Hindlimb muscle (tissue), 1 donor: ENCODE results near the gene ST3GAL4. TPM values are rescaled to one million over a fixed set of nuclear protein-coding genes. Genes with fewer than 3 reads are reported as not detected.
"Not testable (repeated sequence)": the region's sequence is repeated elsewhere in the genome, so short reads cannot be mapped to it uniquely, and the experiment has no call there.

ENCODE experiments used
- DNase-seq: peaks from one replicate; pipeline ENCODE4 v3.0.0-alpha.2; 2013
- polyA plus RNA-seq: library from polyadenylated mRNA; unstranded; fragments of 120-200 nt; gene quantifications from one replicate; pipeline ENCODE4 v1.2.1, GENCODE V29; 2013; ENCODE audit not compliant: insufficient read length

The ST3GAL4 gene
- polyA plus RNA-seq, 1 donor, result 30.7 TPM

GRCh38 chr11:126346586-126346940, 8.9 kb upstream of the ST3GAL4 start:
- no peak for DNase-seq

GRCh38 chr11:126346946-126347345, 8.5 kb upstream of the ST3GAL4 start:
- not testable (repeated sequence) for DNase-seq

GRCh38 chr11:126347751-126348668, 7.5 kb upstream of the ST3GAL4 start:
- DNase-seq, result no peak

GRCh38 chr11:126348806-126349582, 6.5 kb upstream of the ST3GAL4 start:
- DNase-seq, result no peak

- no peak for DNase-seq
Observed at GRCh38 chr11:126350836-126351235, 4.7 kb upstream of the ST3GAL4 start.

GRCh38 chr11:126352163-126352562, 3.3 kb upstream of the ST3GAL4 start:
- no peak for DNase-seq

- no peak for DNase-seq
Observed at GRCh38 chr11:126352934-126353801, 2.3 kb upstream of the ST3GAL4 start.

GRCh38 chr11:126354631-126355323, 709 bp upstream of the ST3GAL4 start:
- DNase-seq, result no peak

- no peak for DNase-seq
Observed at GRCh38 chr11:126355926-126356897, 726 bp downstream of the ST3GAL4 start.

GRCh38 chr11:126357055-126357962, 1.8 kb downstream of the ST3GAL4 start:
- DNase-seq, result no peak

GRCh38 chr11:126357969-126358762, 2.7 kb downstream of the ST3GAL4 start:
- DNase-seq, result no peak

- no peak for DNase-seq
Observed at GRCh38 chr11:126358763-126359160, 3.3 kb downstream of the ST3GAL4 start.

- peak; percentile 72 for DNase-seq
Observed at GRCh38 chr11:126359431-126360048, 4.1 kb downstream of the ST3GAL4 start.

GRCh38 chr11:126360049-126360446, 4.6 kb downstream of the ST3GAL4 start:
- no peak for DNase-seq

GRCh38 chr11:126361400-126361799, 5.9 kb downstream of the ST3GAL4 start:
- no peak for DNase-seq

GRCh38 chr11:126362879-126363655, 7.6 kb downstream of the ST3GAL4 start:
- DNase-seq, result no peak

GRCh38 chr11:126363706-126364248, 8.3 kb downstream of the ST3GAL4 start:
- DNase-seq, result no peak
